HL-60 (cell line): ENCODE data around the gene GADD45B.
A peak's percentile ranks its signal among the peaks of the same experiment; 100 is the strongest.

Experiments used
- DNase-seq, 2 experiments: peaks; one replicate each; pipeline ENCODE4 v3.0.0-alpha.2; 2010 to 2020; ENCODE audit warnings: low read depth in 1 of 2, low spot score in 1 of 2
- H3K27ac ChIP-seq: fragments of 250-450 bp; sonication (Bioruptor Pico); replicated peaks from 2 replicates; pipeline ENCODE4 v1.5.1; 2020; ENCODE audit warnings: mild to moderate bottlenecking, moderate library complexity
- H3K27me3 ChIP-seq: fragments of 250-450 bp; sonication (Bioruptor Pico); 2 replicates; pipeline ENCODE4 v1.5.1; 2021; ENCODE audit warnings: mild to moderate bottlenecking, moderate library complexity; ENCODE audit not compliant: insufficient read depth, poor library complexity, severe bottlenecking
- H3K4me3 ChIP-seq: replicated peaks from 2 replicates; pipeline ENCODE4 v1.5.1; 2011; ENCODE audit warnings: mild to moderate bottlenecking, control low read depth, low read length; ENCODE audit not compliant: insufficient read depth
- CTCF ChIP-seq: IDR thresholded peaks from one replicate; pipeline ENCODE4 v1.5.1; 2011; ENCODE audit warnings: low read length, control low read depth, inconsistent platforms; ENCODE audit not compliant: insufficient read depth
- GABPA ChIP-seq: IDR thresholded peaks from 2 replicates; pipeline ENCODE4 v1.6.1; 2012; ENCODE audit warnings: low read depth
- POLR2AphosphoS5 ChIP-seq: IDR thresholded peaks from 2 replicates; pipeline ENCODE4 v1.6.1; 2012; ENCODE audit warnings: low read depth
- REST ChIP-seq: IDR thresholded peaks from 2 replicates; pipeline ENCODE4 v1.6.1; 2012; ENCODE audit warnings: low read depth; ENCODE audit not compliant: insufficient replicate concordance
- SPI1 ChIP-seq: IDR thresholded peaks from 2 replicates; pipeline ENCODE4 v1.6.1; 2012; ENCODE audit warnings: low read depth, mild to moderate bottlenecking, borderline replicate concordance

The GADD45B gene

GRCh38 chr19:2478278-2478755, 2.4 kb downstream of the GADD45B start:
- H3K4me3 ChIP-seq, result peak overlapping the region; percentile 84
- peak; percentile 88 to 96 for DNase-seq
- peak overlapping the region; percentile 89 for H3K27ac ChIP-seq
- TF ChIP-seq CTCF, result no peak
- TF ChIP-seq POLR2AphosphoS5, result 0 out of 2 replicates have a peak, but pooled peaks have one; percentile 70
- peak; percentile 16 for TF ChIP-seq REST
- TF ChIP-seq SPI1, result no peak
- TF ChIP-seq GABPA, result no peak
- H3K27me3 ChIP-seq, result no peaks in the 10 kb centered on the region

- Histone ChIP-seq H3K4me3 (peak overlapping the region; percentile 84), H3K27ac (peak overlapping the region; percentile 89), H3K27me3 (no peaks in the 10 kb centered on the region)
- TF ChIP-seq REST (no peak), CTCF (no peak), POLR2AphosphoS5 (peak; percentile 76; the same call in 1 of the 2 replicates)
- DNase-seq, result peak in 1 of 2 experiments; percentile 80
These were observed 3.0 kb downstream of the GADD45B start for GRCh38 chr19:2478756-2479555.

GRCh38 chr19:2479556-2480194, 3.7 kb downstream of the GADD45B start:
- TF ChIP-seq SPI1, result no peak
- no peak for TF ChIP-seq POLR2AphosphoS5
- TF ChIP-seq GABPA, result no peak
- TF ChIP-seq CTCF, result no peak
- no peak for TF ChIP-seq REST
- Histone ChIP-seq H3K27ac (peak overlapping the region; percentile 89), H3K4me3 (no peak overlapping the region), H3K27me3 (no peaks in the 10 kb centered on the region)
- DNase-seq, result no peak
